NCI-H1694 (cell line): ENCODE results near the gene ZBTB21.

Experiments used
- DNase-seq: peaks from one replicate; lab custom pipeline; 2025; lab: John Stamatoyannopoulos, UW

The ZBTB21 gene

DNA sequence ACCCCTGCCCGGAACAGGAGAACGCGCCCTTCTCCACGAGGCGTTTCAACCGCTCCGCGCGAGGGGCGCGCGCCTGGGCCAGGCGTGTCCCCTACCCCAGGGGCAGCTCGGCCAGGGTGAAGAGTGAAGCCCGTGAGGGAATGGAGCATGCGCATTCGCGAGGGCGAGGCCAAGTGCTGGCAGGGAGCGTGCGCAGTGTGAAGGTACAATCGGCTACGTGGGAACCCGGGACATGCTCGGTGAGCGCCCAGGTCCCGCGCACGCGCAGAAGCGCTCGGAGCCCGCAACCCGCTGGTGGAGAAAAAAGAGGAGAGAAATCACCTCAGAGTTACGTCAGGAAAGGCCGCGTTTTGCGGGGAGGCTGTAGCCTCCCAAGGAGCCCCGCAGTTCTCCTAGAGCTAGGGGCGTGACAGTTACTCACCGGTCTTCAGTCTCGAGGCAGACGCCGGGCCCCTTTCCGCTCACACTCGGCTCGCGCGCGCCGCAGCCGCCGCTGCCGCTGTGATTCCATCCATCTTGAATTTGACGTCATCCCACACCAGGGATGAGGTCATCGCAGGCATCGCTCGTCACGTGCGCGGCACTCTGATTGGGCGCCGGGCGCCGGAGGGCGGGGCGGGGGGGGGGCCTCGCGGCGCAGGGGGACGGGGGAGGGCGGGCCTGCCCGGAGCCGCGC, at the start of gene ZBTB21:
ZBTB21 (minus strand) TSS at position 530 of the 676 bp plus-strand sequence. CDS start 16,265 bp downstream, outside the sequence.
- DNase-seq: peak; percentile 95

DNA sequence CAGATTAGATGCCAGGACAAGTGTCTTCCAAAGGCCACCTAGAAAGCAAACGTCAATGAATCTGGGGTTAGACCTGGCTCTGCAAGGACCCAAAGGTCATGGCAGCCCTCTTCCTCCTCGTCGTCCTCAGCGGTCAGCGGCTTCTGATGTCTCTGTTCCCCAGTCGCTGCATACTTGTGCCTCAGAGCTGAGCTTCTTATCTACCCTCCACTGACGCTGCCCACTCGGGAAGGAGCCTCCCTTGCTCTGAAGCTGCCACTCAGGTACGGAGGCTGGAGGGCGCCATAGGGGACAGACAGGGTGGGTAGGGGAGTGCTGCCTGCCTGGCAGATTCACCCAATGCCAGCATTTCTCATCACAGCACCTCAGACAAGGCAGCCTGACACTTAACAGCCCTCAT, 49.6 kb upstream of the ZBTB21 start:
- DNase-seq: no peak

DNA sequence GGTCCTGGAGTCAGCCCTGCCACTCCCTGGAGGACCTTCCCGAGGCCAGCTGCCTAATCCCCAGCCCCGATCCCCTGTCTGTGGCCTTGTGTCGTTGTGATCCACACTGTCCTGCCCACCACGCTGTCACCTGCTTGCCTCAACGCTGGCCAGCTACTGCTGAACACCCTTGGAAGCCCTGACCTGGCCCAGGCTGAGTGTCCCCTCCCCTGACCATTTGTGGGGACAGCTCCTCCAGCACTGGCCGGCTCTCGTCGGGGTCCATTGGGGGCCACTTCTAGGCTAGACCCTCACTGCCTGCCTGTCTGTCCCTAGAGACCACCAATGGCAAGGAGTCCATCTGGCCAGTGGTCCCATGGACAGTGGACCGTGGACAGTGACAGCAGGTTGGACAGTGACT, 49.0 kb upstream of the ZBTB21 start:
- DNase-seq: no peak

DNA sequence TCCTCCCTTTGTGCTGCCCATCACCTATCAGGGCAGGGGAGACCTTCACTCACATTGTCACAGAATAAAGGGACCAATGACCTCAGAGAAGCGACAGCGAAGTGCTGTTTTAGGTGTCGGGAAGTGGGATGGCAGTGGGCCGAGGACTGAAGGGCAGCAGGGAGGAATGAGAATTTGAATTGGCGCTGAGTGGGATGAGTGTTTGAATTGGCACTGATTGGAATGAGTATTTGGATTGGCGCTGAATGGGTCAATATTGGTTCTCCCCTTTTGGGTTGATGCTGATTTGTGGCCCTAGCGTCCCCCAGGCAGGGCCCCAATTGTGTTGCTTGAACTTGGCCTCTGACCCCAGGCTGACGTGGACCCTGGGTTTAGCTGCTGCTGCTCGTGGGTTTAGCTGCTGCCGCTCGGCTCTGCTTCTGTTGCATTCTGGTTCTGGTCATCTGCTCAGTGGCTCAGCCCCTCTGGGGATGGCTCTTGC, 48.5 kb upstream of the ZBTB21 start:
- DNase-seq: no peak

DNA sequence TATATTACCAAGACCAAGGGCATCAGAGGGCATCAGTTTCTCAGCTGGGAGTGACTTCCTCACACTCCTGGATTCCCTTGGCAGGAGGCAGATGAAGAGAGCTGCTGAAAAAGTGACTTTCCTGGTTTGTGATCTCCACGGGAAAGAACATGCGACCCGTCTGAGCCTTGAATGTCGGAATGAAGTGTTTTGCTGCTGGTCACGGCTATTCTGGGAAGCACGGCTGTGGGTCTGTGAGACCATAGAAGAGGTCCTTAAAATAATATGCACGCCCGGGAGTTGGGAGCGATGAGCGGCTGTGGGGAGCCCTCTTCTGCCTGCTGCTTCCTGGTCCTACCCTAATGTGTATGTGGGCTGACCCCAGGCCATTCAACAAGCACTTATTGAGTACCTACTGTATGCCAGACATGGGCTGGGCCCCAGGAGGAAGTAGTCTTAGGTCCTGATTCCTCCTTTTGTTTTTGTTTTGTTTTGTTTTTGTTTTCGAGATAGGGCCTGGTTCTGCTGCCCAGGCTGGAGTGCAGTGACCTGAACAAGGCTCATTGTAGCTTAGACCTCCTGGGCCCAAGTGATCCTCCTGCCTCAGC, 47.8 kb upstream of the ZBTB21 start:
- no peak for DNase-seq

DNA sequence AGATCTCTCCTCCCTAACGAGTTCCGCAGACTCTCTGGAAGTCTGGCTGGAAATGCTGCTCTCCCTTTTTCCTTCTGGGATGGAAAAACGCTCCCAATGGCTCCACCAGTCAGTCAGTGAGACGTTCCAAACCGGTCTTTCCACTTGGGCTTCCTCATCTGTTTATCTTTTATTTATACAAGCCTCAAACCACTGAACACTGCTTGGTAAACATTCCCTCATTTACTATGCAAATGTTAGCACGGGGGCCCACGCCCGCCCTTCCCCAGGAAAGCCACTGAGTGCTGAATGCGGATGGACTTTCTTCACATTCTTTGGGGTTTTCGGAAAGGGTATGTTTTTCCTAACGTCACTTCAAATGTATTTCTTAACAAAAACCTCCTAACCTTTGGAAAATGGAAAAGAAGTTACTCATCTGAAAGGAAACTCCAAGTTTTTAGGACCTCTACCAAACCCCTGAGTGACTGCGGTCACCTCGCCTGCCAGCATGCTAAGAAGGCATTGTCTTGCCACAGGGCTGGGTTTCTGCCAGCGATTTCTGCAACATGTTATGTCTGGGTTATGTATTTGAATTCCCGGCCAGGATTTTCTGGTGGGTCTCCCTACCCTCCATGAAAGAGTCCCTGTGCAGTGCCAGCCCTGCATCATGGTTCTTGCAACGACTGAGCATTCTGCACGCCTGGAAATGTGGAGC, 47.0 kb upstream of the ZBTB21 start:
- DNase-seq: no peak

DNA sequence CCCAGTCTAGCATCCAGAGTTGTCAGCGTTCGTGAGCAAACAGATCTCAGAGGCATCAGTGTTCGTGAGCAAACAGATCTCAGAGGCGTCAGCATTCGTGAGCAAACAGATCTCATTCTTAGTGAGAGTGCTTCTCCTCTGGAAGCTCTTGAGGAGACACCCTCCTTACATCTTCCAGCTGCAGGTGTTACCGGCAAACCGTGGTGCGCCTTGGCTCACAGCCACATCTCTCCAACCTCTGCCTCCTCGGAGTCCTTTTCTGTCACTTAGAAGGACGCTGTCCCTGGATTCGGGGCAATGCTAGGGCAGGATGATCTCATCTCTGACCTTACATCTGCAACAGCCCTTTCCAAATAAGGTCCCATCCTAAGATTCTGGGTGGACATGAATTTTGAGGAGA, 46.3 kb upstream of the ZBTB21 start:
- no peak for DNase-seq

DNA sequence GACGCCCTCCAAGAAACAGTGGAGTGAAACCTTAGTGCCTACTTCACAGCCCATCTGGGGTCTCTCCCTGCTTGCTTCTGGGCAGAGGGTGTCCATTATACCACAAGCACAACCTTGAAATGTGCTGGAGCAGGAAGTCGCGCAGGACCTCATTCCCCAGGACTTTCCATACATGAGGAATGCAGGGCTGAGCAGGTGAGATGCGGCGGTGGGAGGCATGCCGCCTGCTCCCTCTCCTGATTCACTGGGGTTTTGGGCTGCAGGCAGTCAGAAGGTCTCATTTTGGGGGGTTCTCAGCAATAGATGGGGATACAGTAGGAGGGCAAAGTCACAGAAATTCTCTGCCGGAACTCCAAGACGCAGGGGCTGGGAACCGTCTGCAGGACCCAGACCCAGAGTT, 45.3 kb upstream of the ZBTB21 start:
- DNase-seq: no peak

DNA sequence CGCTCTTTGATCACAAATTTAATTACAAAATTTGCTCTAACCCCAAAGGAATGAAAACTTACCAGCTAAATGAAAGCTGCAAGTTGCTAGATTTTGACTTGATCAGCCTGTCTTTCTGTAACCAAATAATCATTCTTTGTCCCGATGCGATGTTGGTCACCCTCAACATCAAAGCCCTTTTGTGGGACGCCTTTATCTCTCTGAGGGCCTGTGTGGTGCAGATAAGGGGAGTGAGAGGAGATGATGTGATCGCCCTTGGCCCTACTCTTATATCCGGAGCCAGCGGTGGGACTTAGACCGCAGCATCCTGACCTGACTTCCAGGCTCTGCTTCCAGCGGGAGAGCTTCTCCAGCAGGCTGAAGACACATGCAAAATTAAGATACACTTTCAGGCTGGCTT, 41.6 kb upstream of the ZBTB21 start:
- DNase-seq: no peak

DNA sequence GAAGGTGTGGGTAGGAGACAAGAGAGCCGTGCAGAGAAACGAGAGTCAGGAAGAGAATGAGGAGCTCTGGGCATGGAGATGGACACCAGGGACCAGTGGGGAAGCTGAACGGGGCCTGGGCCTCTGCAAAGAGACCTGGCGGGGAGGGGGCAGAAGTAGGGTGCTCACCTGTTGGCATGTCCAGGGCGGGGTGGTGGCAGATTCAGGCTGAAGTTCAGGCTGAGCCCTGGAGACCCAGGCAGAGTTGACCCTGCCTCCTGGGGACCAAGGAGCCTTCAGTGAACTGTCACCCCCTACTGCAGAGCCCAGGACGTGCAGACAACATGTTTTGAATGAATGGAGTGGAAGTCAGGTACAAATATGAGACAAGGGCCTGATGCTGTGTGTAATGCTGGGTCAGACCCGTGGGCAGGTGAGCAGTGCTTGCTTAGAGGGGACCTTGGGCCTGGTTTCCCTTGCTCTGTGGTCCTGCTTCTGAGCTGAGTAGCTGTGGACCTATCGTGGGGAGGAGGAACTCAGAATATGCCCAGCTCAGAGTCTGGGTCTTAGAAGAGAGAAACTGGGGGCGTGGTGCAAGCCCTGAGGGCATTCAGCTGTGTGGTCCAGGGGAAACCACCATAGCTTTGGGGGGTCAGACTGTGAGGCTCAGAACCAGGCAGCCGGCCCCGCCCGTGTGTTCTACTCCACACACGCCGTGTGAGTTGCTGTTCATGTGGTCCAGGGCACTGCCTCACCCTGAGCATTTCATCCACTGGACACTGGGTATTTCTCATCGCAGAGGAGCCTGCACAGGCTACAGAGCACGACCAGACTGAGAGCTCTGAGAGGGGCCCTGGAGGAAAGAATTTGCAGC, 39.6 kb upstream of the ZBTB21 start:
- DNase-seq: no peak

DNA sequence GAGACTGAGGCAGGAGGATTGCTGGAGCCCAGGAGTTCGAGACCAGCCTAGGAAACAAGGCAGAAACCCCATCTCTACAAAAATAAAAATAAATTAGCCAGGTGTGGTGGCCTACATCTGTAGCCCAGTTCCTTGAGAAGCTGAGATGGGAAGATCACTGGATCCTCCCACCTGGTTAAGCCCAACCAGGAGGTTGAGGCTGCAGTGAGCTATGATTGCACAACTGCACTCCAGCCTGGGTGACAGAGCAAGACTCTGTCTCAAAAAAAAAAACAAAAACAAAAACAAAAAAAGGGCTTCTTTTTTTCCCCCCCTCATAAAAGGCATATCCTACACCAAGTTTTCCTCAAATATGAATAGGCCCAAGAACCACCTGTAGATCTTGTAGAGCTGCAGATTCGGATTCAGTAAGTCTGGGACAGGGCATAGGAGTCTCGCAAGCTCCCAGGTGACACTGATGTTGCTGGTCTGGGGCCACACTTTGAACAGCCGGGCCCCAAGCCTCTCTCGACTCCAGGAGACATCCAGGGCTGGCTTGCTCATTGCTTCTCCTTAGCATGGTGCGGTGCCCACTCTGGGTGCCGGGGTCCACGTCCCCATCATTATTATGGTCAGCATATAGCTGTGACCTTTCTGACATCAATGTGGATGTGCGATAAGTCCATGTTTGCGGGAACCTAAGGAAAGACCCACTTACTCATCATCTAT, 38.9 kb upstream of the ZBTB21 start:
- DNase-seq: no peak

DNA sequence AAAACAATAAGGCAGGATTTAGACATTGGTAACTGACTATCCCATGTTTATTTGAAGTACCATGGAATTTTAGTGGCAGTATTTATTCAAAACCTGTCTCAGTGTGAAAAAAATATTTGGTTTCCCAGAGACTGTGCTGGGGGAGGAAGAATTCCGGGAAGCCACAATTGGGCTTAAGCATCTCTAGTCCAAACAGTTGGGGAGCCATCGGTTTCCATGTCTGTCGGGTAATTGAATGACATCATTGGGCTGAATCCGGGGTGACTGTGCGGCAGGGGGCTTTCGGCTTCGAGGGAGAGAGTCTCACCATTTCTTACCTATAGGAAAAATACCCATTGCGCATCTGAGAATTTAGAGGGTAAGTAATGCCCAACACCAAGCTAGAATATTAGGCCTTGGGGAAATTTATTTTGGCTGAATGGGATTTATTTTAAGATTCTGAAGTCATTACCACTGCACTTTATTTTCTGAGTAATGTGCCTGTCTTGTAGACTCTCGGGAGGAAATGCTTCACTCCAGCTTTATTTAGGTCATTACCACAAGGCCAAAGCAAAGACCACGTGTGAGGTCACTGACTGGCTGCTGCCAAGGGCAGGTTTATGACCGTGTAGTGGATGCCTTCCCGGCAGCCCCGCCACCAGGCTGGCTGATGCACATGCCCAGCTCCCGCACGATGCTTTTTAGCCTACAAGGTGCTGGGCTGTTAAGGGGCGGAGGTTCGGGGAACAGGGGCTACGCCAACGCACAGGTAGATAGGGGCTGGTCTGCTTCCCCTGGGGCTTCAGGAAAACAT, 37.9 kb upstream of the ZBTB21 start:
- DNase-seq: no peak

DNA sequence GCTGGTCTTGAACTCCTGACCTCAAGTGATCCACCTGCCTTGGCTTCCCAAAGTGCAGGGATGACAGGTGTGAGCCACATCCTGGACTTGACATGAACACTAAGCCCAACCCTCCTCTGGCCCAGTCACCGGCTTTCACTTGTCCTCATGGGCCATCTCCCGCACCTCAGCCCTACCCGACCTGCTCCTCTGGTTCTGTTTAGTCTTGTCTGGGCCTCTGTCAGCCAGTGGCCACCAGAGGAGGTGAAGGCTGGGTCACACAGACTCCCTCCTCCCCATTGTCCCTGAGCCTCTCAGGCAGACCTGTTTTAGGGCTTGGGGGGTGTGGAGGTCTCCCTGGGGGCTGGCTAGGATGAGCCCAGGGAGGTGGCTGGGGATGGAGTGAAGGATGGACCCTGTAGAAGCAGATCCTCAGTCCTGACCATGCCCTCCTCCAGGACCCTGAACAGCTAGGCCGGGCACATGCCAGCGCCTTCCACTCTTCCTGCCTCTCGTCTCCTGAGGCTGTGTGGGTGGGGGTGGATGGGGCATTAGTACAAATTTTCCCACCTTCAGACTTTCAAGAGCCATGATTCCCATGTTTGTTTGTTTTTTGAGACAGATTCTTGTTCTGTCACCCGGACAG, 34.8 kb upstream of the ZBTB21 start:
- no peak for DNase-seq

DNA sequence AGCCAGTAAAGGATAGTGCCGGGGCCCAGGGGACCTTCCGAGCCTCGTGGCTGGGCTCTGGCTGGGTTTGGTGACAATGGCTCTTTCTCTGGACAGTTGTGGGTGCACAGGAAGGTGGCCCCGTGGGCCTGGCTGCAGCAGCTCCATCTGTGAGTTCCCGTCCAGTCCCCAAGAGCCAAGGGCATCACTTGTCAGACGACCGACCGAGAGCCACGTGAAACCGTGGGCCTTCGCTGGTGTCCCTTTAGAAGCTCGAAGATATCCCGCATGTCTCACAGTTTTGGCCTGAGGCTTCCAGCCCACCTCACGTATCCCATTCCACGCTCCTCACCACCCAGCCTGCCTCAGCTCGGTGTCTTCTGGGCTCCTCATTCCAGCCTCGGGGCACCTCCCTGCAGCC, 33.8 kb upstream of the ZBTB21 start:
- no peak for DNase-seq

DNA sequence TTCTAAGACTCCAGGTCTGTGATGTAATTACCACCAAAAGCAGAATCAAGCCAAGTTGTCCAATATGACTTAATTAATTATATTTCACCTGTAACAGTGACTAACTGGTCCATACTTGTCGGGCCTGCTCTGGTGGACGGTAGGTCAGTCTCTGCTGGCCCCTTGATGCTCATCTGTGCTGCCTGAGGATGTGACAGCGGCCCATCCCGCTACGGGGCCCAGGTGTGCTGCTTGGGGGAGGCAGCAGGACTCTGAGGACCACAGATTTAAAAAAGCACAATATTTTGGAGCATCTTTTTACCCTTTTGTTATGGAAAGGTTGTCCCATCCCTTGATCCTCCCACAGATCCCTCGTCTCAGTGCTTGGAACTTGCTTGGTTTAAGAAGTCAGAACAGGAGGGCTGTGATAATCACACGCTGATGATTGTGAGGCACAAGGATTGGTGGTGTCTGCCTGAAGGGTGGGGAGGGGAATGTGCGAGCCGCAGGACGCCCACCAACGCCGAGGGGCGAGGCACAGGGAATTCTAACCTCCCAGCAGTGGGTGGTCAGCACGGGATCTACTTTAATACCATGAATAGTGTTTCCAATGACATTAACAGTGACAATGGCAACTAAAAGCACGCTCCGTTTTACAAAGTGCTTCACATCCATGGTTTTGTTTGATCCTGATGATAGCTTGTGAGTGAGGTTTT, 33.2 kb upstream of the ZBTB21 start:
- DNase-seq: no peak

DNA sequence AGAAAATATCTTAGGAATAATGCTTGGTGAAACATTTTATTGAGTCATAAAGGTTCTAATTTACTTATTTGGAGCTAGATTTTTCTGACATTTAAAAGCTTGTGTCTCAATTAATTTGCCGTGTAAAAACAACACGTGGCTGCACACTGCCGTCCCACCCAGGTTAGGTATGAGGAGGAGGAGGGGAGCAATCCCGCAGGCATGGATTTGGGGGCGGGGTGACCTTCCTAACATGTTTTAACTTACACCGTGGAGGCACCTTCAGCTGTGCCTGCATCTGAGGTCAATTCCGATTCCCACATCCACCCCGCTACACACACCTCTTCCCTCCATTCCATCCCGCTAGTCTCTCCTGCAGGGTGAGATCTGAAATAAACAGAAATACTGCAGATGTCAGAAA, 32.5 kb upstream of the ZBTB21 start:
- DNase-seq: no peak

DNA sequence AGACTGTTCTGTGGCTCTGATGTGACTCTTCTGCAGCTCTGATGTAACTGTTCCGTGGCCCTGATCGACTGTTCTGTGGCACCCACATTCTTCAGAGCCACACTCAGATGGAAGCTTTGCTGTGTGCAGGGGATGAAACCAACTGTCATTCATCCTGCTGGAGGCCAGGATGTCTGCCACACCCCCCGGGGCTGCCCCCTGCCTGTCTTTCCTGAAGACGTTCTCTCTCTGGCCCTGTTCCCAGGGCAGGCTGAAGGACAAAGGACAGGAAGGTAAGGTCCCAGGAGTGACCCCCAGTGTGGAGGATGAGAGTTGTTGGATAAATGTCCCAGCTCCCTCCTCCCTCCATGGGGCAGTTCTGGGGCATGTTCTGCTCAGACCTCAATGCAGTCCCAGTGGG, 31.6 kb upstream of the ZBTB21 start:
- DNase-seq: no peak

DNA sequence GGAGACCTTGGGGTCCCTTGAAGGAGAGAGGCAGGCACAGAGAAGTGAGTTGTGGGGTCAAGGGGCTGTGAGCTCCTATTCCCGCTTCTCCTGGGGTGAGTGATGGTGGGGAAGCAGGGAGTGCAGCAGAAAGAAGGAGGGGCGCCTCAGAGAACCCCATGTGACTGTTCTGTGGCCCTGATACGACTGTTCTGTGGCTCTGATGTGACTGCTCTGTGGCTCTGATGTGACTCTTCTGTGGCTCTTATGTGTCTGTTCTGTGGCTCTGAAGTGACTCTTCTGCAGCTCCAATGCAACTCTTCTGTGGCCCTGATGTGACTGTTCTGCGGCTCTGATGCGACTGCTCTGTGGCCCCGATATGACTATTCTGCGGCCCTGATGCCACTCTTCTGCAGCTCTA, 31.1 kb upstream of the ZBTB21 start:
- DNase-seq: no peak

DNA sequence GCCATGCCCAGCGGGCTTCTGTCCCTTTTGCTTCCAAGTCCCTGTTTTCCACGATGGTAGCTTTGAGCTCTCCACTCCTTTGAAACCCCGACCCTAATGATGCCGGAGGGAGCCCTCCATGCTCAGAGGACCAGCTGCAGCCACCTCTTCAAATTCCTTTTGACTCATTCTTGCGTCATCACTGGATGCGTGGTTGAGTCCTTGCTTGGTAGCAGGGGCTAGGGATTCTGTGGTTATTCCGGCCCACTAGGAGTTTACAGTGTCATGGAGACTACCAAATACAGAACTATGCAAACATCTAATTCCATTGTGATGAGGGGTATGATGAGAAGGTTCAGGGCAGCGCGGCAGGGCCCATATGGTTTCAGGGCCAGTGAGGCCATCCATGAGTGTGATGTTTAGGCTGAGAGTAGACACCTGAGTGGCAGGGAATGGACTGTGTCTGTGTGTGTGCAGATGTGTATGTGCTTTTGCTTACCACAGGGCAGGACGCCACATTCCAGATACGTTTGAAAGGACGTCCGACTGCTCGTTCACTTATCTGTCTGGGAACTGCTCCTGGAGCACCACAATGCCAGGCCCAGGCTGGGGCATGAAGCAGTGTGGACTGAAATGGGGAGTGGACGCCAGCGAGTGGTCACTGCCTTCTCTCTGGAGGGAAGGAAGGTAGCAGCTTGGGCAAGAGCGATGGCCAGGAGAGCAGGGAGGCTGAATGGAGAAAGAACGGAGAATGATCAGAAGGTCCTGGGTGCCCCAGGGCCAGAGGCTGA, 30.4 kb upstream of the ZBTB21 start:
- no peak for DNase-seq
